Measurements from ENCODE around the gene MPO.

Gene MPO

DNA sequence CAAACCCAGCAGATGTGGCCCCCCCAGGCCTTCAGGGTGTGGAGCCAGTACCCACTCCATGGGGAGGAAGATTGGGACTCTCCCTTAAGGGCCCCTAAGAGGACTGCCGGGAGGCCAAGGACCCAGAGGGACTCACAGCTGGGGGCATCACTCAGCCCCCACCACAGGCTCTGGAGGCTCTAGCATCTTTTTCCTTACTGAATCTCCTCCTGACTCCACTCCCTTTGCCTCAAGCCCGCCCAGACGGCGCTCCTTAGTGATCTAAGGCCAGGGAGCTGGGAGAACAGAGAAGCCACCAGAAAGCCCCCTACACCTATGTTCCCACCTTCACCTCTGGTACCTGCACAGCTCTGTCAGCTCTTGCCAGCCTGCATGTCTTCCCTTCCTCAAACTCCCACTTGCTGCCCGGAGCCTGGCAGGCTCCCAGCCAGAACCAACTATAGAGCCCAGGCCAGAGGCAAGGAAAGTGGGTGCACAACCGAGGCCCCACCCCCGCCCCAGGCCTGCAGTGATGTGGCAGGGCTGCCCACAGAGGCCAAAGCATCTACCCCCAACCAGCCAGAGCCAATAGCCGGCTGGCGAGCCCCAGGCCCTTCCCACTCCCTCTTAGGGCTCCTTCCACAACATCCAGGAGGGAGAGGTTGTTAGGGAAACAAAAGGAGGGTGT is 22.3 kb upstream of the MPO start:
- no peak for DNase-seq
- Mint-ChIP-seq H3K27ac (no peak overlapping the region), H3K4me3 (no peak overlapping the region), H3K27me3 (no peaks in the 10 kb centered on the region), H3K9me3 (no peaks in the 10 kb centered on the region), H3K4me1 (no peaks in the 10 kb centered on the region)
- ATAC-seq: no peak

DNA sequence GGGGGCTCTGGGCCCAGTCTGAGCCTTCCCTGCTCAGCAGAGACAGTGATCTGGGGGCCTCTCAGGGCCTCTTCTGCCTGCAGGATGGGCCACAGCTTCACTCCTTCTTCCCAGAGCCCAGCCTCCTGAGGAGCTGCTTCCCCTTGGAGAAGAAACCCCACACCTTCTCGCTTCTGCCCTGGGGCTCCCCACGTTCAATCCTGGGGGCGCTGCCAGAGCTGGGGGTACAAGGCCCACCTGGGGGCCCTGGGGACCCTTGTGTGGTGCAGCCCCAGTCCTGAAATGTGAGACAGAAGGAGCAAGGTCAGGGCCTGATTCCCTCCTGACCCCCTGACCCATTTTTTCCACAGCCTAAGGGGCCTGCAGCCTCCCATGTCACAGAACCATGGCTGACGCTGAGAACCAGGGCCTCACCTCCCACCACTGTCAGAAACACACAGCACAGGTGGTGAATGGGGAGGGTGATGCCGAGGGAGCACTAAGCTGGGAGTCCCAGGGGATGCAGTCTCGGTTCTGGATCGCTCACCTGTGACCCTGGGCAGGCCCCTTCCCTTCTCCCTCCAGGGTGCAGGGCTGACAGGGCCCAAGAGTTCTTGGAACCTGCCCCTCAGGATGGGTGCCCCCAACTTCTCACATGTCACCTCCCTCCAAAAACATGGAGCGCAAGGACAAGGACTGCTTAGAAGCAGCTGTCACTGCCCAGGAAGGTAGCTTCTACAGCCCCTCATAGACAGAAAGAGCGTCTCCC is 21.6 kb upstream of the MPO start:
- Mint-ChIP-seq H3K4me3 (no peak overlapping the region), H3K9me3 (no peaks in the 10 kb centered on the region), H3K4me1 (no peaks in the 10 kb centered on the region), H3K27ac (peak overlapping the region in 1 of 2 donors; percentile 54), H3K27me3 (no peaks in the 10 kb centered on the region)
- DNase-seq (no peak), ATAC-seq (no peak)

DNA sequence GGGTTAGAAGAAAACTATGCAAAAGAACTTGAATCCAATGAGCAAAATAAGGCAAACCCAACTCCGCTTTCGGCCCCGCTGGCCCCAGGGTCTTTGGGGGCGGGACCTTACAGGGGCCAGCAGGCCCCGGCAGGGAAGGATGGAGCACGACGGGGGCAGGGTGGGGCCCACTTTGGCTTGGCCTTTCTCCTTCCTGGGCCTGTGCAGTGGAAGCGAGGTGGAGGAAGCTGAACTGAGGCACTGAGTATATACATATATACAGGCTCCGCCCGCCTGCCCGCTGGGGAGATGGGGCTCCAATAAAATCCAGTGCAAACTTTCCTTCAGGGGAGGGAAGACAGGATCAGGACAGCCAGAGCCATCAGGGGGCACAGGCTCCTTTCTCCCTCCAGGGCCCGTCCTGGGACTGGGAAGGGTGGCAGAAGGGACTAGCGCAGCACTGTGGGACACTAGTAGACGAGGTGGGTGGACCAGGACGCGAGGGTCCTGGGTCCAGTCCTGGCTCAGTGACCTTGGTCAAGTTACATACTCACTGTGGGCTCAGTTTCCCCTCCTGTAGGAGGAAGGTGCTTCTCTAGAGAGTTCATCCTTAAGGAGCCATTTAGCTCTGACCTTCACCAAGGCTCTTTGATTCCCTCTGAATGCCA is 20.9 kb upstream of the MPO start:
- ATAC-seq (no peak), DNase-seq (no peak)
- H3K4me3 Mint-ChIP-seq: no peak overlapping the region
- no peak overlapping the region for H3K27ac Mint-ChIP-seq
- no peaks in the 10 kb centered on the region for H3K27me3 Mint-ChIP-seq
- no peaks in the 10 kb centered on the region for H3K9me3 Mint-ChIP-seq
- no peaks in the 10 kb centered on the region for H3K4me1 Mint-ChIP-seq

DNA sequence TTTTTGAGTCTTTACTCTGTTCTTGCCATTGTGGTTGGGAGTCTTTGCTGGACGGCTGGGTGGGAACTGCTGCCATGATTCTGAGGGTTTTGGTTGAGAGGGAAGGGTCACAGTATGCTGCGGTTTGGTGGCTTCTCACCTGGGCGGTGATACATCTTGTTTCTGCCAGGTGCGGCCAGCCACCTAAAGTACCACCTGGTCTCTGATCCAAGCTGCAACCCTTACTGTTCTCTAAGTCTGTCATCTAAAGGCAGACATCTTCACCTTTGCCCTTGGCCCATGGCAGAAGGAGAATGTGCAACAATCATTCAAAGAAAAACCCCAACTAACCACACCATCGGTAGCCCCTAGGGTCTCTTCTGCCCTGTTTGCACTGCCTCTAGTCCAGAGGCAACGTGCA is 19.6 kb upstream of the MPO start:
- Mint-ChIP-seq H3K27me3 (no peaks in the 10 kb centered on the region), H3K4me1 (no peaks in the 10 kb centered on the region), H3K27ac (no peak overlapping the region), H3K9me3 (no peaks in the 10 kb centered on the region), H3K4me3 (no peak overlapping the region)
- no peak for DNase-seq
- ATAC-seq: no peak

DNA sequence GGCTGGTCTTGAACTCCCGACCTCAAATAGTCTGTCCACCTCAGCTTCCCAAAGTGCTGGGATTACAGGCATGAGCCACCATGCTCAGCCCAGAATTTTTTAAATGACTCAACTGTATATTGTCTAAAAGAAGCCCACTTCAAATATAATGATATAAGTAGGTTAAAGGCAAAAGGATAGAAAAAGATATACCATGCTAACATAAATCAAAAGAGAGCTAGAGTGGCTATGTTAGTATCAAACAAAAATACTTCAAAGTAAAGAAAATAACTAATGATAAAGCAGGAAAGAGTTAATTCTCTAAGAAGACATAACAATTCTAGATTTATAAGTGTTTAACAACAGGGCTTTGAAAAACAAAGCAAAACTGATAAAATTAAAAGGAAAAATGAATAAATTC is 13.3 kb upstream of the MPO start:
- peaks cover 20% of the 10 kb centered on the region for H3K27me3 Mint-ChIP-seq
- DNase-seq: no peak
- no peak overlapping the region for H3K4me3 Mint-ChIP-seq
- no peak overlapping the region for H3K27ac Mint-ChIP-seq
- H3K9me3 Mint-ChIP-seq: no peaks in the 10 kb centered on the region
- H3K4me1 Mint-ChIP-seq: no peaks in the 10 kb centered on the region
- no peak for ATAC-seq

DNA sequence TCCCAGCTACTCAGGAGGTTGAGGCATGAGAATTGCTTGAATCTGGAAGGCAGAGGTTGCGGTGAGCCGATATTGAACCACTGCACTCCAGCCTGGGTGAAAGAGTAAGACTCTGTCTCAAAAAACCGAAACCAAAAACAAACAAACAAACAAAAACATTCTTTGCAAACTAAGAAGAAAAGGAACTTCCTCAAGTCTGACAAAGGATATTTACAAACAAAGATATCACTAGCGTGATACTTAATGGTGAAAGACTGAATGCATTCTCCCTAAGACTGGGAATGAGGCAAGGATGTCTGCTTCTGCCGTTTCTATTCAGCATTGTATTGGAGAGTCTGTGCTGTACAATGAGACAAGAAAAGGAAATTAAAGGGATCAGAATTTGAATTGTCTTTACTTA is 10.5 kb upstream of the MPO start:
- no peak for ATAC-seq
- no peak for DNase-seq
- H3K9me3 Mint-ChIP-seq: no peaks in the 10 kb centered on the region
- H3K4me3 Mint-ChIP-seq: no peak overlapping the region
- peaks cover 36% of the 10 kb centered on the region for H3K27me3 Mint-ChIP-seq
- H3K27ac Mint-ChIP-seq: no peak overlapping the region
- no peaks in the 10 kb centered on the region for H3K4me1 Mint-ChIP-seq

DNA sequence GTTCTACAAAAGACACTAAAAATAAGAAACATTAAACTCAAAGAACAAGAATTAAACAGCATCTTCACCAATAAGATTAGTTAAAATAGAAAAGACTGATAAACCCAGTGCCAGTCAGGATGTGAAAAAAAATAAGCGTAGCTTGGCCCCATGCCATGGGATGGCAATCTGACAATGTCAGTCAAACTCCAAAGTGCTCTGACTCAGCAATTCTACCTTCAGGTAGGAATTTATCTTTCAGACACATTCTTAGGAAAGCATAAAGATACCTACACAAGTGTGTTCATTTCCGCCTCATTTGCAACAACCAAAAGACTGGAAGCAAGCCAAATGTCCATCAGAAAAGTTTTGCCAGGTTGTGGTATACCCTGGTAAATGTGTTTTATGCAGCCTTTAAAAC is 9.1 kb upstream of the MPO start:
- ATAC-seq (no peak), DNase-seq (no peak)
- Mint-ChIP-seq H3K4me1 (peaks cover 6% of the 10 kb centered on the region), H3K4me3 (no peak overlapping the region), H3K27me3 (peaks cover 43% of the 10 kb centered on the region), H3K9me3 (no peaks in the 10 kb centered on the region), H3K27ac (no peak overlapping the region)

DNA sequence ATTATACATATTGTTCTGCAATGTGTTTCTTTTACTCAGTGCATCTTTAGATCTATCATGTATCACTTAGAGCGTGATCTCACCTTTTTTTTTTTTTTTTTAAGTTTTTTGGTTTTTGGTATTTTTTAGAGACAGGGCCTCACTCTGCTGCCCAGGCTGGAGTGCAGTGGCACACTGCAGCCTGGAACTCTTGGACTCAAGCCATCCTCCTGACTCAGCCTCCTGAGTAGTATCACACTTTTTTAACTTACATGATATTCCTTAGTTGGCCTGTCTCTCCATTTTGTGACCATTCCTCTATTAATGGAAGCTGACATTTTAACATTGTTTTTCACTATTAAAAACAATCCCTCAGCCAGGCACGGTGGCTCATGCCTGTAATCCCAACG is 4.7 kb upstream of the MPO start:
- H3K9me3 Mint-ChIP-seq: no peaks in the 10 kb centered on the region
- peaks cover 53% of the 10 kb centered on the region for H3K27me3 Mint-ChIP-seq
- peaks cover 9% of the 10 kb centered on the region for H3K4me1 Mint-ChIP-seq
- DNase-seq: no peak
- no peak overlapping the region for H3K4me3 Mint-ChIP-seq
- H3K27ac Mint-ChIP-seq: peak overlapping the region; percentile 35 to 59
- no peak for ATAC-seq

DNA sequence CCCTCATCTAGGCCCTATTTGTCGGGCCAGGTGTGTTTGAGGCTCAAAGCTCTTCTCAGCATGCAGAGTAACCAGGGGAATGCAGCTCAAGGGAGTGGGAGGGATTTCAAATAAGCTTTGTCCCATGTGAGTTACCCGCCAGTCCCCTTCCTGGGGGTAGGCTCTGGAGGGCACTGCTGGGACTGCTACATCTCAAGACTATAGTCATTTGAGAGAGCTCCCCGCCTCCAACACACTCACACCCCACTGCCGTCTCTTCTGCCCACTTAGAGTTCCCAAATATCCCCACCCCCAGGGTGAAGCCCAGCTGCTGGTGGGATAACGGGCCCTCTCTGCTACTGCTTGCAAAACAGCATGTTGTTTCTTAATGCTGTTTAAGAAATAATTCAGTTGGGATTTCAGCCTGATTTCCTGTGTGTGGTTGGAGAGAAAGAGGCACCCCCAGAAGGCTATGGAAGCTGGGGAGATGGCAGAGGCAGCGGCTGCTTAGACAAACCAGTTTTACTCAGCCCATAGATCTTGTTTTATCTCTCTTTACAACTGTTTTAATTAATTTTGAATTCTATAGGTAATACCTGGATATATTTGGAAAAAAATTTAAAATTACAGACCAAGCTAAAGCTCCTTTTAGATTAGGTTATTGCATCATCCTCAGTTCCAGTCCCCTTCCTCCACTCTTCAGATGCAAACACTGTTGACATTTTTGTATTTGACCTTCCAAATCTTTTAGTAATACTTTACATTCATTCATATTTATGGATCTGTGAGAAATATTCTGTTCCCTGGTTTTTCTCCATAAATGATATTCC is 4.1 kb upstream of the MPO start:
- ATAC-seq: no peak
- DNase-seq: no peak
- Mint-ChIP-seq H3K27ac (peak overlapping the region; percentile 35 to 54), H3K4me1 (peaks cover 12% of the 10 kb centered on the region), H3K27me3 (peaks cover 53% of the 10 kb centered on the region), H3K4me3 (no peak overlapping the region), H3K9me3 (no peaks in the 10 kb centered on the region)

DNA sequence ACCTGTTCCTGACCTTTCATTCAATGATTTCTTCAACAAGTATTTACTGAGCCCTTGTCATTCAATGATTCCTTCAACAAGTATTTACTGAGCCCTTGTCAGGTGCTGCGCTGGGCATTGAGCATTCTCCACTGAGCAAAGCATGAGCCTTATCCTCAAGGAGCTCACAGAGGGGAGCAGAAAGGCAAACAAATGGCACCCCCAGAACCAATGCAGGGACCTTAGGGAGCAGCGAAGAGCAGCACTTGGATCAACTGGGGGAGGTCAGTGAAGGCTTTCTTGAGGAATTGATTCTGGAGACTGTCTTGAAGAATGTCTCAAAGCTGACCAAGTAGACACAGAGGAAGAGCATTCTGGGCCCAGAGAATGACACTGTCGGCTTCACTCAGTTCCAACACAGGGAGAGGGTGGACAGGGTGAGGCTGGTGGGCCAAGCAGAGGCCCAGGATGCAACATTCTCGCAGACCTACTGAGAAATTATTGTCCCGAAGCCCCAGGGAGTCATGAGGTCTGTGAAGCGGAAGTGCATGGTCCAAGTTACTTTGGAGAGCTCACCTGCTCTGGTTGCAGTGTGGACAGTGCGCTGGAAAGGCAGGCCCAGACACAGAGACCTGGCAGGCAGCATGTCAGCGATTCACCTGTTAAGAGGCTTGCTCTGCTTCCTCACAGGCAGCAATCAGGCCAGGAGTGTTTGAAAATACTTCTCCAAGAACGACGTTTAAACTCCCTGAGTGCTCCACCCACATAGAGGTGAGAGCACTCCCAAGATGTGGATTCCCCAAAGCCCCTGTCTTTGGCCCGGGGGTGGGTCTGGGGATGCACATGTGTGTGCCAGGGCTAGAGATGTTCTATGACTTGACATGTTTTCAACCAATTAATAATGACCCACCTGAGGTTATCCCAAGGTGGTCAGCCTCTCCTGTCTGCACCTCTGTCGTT is 3.2 kb upstream of the MPO start:
- Mint-ChIP-seq H3K27ac (peak overlapping the region in 1 of 2 donors; percentile 54), H3K4me3 (no peak overlapping the region)
- ATAC-seq: no peak

DNA sequence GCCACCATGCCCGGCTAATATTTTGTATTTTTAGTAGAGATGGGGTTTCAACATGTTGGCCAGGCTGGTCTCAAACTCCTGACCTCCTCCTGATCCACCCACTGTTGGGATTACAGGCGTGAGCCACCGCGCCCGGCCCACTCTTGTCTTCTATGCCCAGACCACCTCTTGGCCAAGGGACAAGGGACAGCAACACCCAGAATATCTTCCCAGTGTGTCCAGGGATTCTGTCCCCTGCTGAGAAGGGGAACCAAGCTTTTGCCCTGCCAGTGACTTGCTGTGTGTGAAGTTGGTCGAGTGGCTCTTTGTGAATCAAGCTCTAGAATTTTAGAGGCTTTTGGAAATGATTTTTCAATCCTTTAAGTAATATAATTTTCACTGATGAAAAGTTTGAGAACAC is 1.7 kb upstream of the MPO start:
- Mint-ChIP-seq H3K4me3 (no peak overlapping the region), H3K4me1 (peaks cover 17% of the 10 kb centered on the region), H3K27me3 (peaks cover 62% of the 10 kb centered on the region), H3K9me3 (no peaks in the 10 kb centered on the region), H3K27ac (peak overlapping the region in 1 of 2 donors; percentile 19)
- DNase-seq (no peak), ATAC-seq (no peak)

More for the DNA sequence above, 3.2 kb upstream of the MPO start:
- no peak for DNase-seq
- H3K9me3 Mint-ChIP-seq: no peaks in the 10 kb centered on the region
- peaks cover 60% of the 10 kb centered on the region for H3K27me3 Mint-ChIP-seq
- H3K4me1 Mint-ChIP-seq: peaks cover 17% of the 10 kb centered on the region

DNA sequence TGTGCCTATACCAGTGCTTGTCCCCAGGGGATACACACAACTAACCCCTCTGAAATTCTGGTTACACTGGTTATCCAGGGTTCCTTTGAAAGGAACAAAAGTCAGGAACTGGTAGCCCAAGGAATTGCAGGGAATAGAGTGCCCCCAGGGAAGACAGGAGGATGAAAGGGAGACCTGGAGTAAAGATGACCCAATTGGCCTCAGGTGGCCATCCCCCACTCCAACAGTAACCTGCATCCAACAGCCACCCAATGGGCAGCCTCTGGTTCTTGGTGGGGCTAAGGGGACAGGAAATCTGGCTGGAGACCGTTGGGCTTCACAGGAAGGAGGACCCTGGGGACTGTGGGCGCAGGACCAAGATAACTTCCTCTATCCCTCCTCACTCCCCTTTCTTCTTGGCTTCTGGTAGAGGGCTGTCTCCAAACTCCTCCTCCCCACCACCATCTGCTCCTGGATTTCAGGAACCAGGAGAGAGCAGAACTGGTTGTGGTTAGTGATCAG is 826 bp upstream of the MPO start:
- DNase-seq (no peak), ATAC-seq (no peak)
- H3K4me3 Mint-ChIP-seq: no peak overlapping the region
- peaks cover 59% of the 10 kb centered on the region for H3K27me3 Mint-ChIP-seq
- H3K27ac Mint-ChIP-seq: no peak overlapping the region
- H3K9me3 Mint-ChIP-seq: no peaks in the 10 kb centered on the region
- H3K4me1 Mint-ChIP-seq: peaks cover 17% of the 10 kb centered on the region

DNA sequence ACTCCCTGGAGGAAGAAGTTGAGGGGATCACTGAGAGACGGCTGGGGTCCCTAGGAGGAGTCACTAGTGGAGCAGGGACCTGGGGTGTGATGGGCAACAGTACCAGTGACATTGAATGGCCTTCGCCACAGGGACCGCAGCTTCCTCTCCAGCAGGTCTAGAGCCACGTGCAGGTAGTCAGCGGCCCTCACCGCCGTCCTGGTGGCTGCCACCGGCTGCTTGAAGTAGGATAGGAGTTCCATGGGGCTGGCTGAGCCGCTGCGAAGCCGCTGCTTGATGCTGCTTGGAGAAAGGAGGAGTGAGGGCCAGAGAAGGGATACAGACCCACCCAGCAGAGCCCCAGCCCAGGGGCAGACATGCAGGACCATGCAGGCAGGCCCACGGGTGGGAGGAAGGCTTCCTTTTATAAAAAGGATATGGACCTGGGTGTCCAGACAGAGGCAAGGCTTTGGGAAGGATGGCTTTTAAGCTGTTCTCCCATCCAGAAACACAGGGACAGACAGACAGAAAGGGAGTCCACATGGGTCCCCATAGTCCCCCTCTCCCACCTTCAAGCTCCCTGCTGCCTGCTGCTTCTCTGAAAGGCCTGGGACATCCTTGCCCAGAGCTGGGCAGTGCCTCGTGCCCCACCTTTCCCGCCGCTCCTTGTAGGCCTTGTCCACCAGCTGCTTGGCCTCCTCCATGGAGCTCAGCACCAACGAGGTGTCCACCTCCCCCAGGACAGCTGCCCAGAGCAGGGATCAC is 827 bp downstream of the MPO start:
- ATAC-seq (peak; percentile 41), DNase-seq (no peak)
- peaks cover 53% of the 10 kb centered on the region for H3K27me3 Mint-ChIP-seq
- peak overlapping the region in 1 of 2 donors; percentile 30 for H3K4me3 Mint-ChIP-seq
- no peaks in the 10 kb centered on the region for H3K9me3 Mint-ChIP-seq
- peak overlapping the region in 1 of 2 donors; percentile 84 for H3K27ac Mint-ChIP-seq
- H3K4me1 Mint-ChIP-seq: peaks cover 12% of the 10 kb centered on the region
